MM.1S (cell line): Measurements from ENCODE around the gene ITFG1.

Experiments
- DNase-seq: peaks from one replicate; pipeline ENCODE4 v3.0.0-alpha.2; 2015
- H2AFZ ChIP-seq: fragments of 300-600 bp; sonication (generic); 2 replicates; pipeline ENCODE4 v1.6.0; 2016; ENCODE audit warnings: antibody characterized with exemption, low read length
- H3F3A ChIP-seq: fragments of 300-600 bp; sonication (generic); 2 replicates; pipeline ENCODE4 v1.6.1; 2016; ENCODE audit warnings: mild to moderate bottlenecking, antibody characterized with exemption, low read length, moderate library complexity, mixed read lengths; ENCODE audit not compliant: insufficient read depth
- H3K27ac ChIP-seq: fragments of 300-600 bp; sonication (generic); 2 replicates; pipeline ENCODE4 v1.5.1; 2016; ENCODE audit warnings: mild to moderate bottlenecking, low read length
- H3K27me3 ChIP-seq: fragments of 300-600 bp; sonication (generic); replicated peaks from 2 replicates; pipeline ENCODE4 v1.6.0; 2016; ENCODE audit warnings: low read length; ENCODE audit not compliant: insufficient read depth
- H3K36me3 ChIP-seq: fragments of 300-600 bp; sonication (generic); replicated peaks from 2 replicates; pipeline ENCODE4 v1.6.1; 2016; ENCODE audit warnings: mild to moderate bottlenecking, low read length, mixed read lengths; ENCODE audit not compliant: insufficient read depth
- H3K4me1 ChIP-seq: fragments of 300-600 bp; sonication (generic); 2 replicates; pipeline ENCODE4 v1.6.1; 2016; ENCODE audit warnings: low read length, mixed read lengths
- H3K4me2 ChIP-seq: fragments of 300-600 bp; sonication (generic); 2 replicates; pipeline ENCODE4 v1.6.0; 2016; ENCODE audit warnings: low read depth, low read length
- H3K4me3 ChIP-seq: fragments of 300-600 bp; sonication (generic); 2 replicates; pipeline ENCODE4 v1.5.1; 2016; ENCODE audit warnings: low read length, mixed read lengths
- H3K79me2 ChIP-seq: fragments of 300-600 bp; sonication (generic); 2 replicates; pipeline ENCODE4 v1.6.1; 2016; ENCODE audit warnings: mixed run types, low read length, mixed read lengths
- H3K9ac ChIP-seq: fragments of 300-600 bp; sonication (generic); 2 replicates; pipeline ENCODE4 v1.6.1; 2016; ENCODE audit warnings: low read length, mixed read lengths
- H3K9me2 ChIP-seq: fragments of 300-600 bp; sonication (generic); replicated peaks from 2 replicates; pipeline ENCODE4 v1.6.1; 2016; ENCODE audit warnings: mild to moderate bottlenecking, low read length, mixed read lengths; ENCODE audit not compliant: insufficient read depth
- H3K9me3 ChIP-seq: fragments of 300-600 bp; sonication (generic); replicated peaks from 2 replicates; pipeline ENCODE4 v1.6.1; 2016; ENCODE audit warnings: mild to moderate bottlenecking, low read length, mixed read lengths; ENCODE audit not compliant: insufficient read depth
- H4K20me1 ChIP-seq: fragments of 300-600 bp; sonication (generic); 2 replicates; pipeline ENCODE4 v1.6.1; 2016; ENCODE audit warnings: mild to moderate bottlenecking, low read length, moderate library complexity, mixed read lengths; ENCODE audit not compliant: insufficient read depth
- EZH2 ChIP-seq: fragments of 300-600 bp; sonication (generic); optimal IDR thresholded peaks from 2 replicates; pipeline ENCODE3; 2017; ENCODE audit warnings: low read depth, mild to moderate bottlenecking, antibody characterized with exemption, low read length, mixed read lengths
- EZH2phosphoT487 ChIP-seq: fragments of 300-600 bp; sonication (generic); IDR thresholded peaks from 2 replicates; pipeline ENCODE4 v1.6.1; 2018; ENCODE audit warnings: antibody characterized with exemption, low read length
- TF ChIP-seq, protein P1 (sequence below): fragments of 300-600 bp; sonication (generic); IDR thresholded peaks from 2 replicates; pipeline ENCODE4 v1.5.1; 2016; ENCODE audit warnings: antibody characterized with exemption, low read length, mixed read lengths

The ITFG1 gene

DNA sequence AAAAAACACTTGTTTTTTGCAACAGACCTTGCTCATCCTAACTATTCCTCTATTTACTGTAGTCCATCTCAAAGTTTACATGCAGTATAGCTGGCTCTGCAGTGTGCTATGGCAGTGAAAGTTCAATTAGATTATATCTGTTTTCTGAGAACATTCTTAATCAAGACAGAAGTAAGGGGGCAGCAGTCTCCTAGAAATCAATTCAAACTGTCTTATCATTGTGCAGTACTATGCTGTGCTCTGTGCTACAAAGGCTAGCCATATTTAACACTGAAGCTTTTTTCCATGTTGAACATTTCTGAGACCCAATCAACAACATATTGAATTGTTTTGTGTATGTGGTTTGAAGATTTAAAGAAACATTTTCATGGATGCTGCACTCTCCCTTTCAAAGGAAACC is 328.6 kb downstream of the ITFG1 start:
- Histone ChIP-seq H3K9me3 (no peaks in the 10 kb centered on the region), H3K36me3 (no peaks in the 10 kb centered on the region), H3K27me3 (no peaks in the 10 kb centered on the region), H3F3A (no peaks in the 10 kb centered on the region), H3K27ac (no peak overlapping the region), H3K4me2 (no peak overlapping the region), H3K4me3 (no peak overlapping the region), H3K9me2 (no peaks in the 10 kb centered on the region), H4K20me1 (no peaks in the 10 kb centered on the region), H2AFZ (no peak overlapping the region), H3K4me1 (no peaks in the 10 kb centered on the region), H3K9ac (no peak overlapping the region), H3K79me2 (peaks cover 8% of the 10 kb centered on the region)
- TF ChIP-seq EZH2 (no peak), EZH2phosphoT487 (no peak)
- TF ChIP-seq, protein P1, sequence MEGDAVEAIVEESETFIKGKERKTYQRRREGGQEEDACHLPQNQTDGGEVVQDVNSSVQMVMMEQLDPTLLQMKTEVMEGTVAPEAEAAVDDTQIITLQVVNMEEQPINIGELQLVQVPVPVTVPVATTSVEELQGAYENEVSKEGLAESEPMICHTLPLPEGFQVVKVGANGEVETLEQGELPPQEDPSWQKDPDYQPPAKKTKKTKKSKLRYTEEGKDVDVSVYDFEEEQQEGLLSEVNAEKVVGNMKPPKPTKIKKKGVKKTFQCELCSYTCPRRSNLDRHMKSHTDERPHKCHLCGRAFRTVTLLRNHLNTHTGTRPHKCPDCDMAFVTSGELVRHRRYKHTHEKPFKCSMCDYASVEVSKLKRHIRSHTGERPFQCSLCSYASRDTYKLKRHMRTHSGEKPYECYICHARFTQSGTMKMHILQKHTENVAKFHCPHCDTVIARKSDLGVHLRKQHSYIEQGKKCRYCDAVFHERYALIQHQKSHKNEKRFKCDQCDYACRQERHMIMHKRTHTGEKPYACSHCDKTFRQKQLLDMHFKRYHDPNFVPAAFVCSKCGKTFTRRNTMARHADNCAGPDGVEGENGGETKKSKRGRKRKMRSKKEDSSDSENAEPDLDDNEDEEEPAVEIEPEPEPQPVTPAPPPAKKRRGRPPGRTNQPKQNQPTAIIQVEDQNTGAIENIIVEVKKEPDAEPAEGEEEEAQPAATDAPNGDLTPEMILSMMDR = no peak
- no peak for DNase-seq

DNA sequence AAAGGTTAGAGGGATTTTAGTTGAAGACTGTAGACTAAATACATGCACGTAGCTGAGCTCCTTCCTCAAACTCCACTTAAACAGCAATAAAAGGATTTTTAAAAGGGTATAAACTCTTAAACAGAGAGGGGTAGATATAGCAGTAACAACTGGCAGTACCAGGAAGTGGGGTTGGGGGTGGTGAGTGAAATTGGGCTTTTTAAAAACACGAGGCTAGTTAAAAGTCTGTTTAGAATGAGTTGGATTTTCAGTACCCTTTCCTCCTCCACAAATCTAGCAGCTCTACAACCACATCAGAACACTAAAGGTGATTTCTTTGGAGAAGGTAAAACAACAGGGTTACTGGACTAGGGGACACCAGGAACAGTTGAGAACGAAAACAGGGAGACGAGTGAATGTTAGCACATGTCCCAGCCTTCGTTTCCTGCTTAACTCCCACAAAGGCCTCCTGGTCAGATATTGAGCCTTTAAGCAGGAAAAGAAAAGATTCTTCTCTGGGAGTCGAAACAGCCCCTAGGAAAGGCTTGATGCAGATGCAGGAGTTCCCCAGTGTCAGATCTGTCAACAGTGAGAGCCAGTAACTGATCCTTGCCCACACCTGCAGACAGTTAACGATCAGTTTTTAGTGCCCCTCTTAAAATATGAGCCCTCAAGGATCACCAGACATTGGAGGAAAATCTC is 331.0 kb downstream of the ITFG1 start:
- Histone ChIP-seq H3K4me3 (no peak overlapping the region), H3K9me2 (no peaks in the 10 kb centered on the region), H3F3A (no peaks in the 10 kb centered on the region), H3K27me3 (no peaks in the 10 kb centered on the region), H3K4me1 (no peaks in the 10 kb centered on the region), H2AFZ (no peak overlapping the region), H3K79me2 (peaks cover 2% of the 10 kb centered on the region), H3K27ac (no peak overlapping the region), H3K4me2 (no peak overlapping the region), H3K9me3 (no peaks in the 10 kb centered on the region), H3K36me3 (no peaks in the 10 kb centered on the region), H4K20me1 (no peaks in the 10 kb centered on the region), H3K9ac (no peak overlapping the region)
- no peak for DNase-seq
- no peak for TF ChIP-seq EZH2
- TF ChIP-seq EZH2phosphoT487 = no peak
- TF ChIP-seq, protein P1 = no peak

DNA sequence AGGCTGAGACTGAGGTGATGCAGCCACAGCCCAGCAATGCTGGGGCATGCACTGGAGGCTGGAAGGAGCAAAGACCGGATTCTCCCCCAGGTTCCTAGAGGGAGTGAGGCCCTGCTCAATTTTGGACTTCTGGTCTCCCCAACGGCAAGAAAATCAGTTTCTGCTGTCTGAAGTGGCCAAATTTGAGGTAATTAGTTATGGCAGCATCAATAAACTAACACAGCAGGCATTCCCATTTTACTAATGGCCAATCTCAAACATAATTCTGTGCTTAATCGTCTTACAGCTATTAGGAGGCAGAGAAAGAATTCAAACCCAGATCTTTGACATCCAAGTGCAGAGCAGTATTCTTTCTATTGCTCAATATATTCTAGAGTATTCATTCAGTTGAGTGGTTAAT is 333.3 kb downstream of the ITFG1 start:
- no peak for DNase-seq
- Histone ChIP-seq H3K27ac (no peak overlapping the region), H3F3A (no peaks in the 10 kb centered on the region), H3K4me3 (no peak overlapping the region), H3K27me3 (no peaks in the 10 kb centered on the region), H3K36me3 (no peaks in the 10 kb centered on the region), H3K9me3 (no peaks in the 10 kb centered on the region), H3K4me1 (no peaks in the 10 kb centered on the region), H3K4me2 (no peak overlapping the region), H2AFZ (no peak overlapping the region), H3K9ac (no peak overlapping the region), H3K79me2 (no peaks in the 10 kb centered on the region), H4K20me1 (no peaks in the 10 kb centered on the region), H3K9me2 (no peaks in the 10 kb centered on the region)
- TF ChIP-seq EZH2 = no peak
- TF ChIP-seq, protein P1 = no peak
